ENCODE results near the gene GCGR.

GCGR gene

DNA sequence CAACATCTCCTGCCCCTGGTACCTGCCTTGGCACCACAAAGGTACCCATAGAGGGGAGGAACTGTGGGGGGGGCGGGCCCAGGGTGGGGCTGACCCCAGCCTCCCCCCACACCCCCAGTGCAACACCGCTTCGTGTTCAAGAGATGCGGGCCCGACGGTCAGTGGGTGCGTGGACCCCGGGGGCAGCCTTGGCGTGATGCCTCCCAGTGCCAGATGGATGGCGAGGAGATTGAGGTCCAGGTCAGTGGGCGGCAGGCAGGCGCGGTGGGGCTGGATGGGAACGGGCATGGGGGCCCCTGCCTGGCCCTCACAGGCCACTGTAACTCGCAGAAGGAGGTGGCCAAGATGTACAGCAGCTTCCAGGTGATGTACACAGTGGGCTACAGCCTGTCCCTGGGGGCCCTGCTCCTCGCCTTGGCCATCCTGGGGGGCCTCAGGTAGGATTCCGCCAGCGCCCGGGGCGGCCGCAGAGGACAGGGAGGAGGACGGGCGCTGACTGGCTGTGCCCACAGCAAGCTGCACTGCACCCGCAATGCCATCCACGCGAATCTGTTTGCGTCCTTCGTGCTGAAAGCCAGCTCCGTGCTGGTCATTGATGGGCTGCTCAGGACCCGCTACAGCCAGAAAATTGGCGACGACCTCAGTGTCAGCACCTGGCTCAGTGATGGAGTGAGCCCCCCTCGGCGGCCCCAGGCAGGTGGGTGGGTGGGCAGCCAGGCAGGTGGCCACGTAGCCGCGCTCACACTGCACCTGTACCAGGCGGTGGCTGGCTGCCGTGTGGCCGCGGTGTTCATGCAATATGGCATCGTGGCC, 7.1 kb downstream of the GCGR start:
- Histone ChIP-seq H3K79me2 (ENCODE audit: low read length) (no peaks in the 10 kb centered on the region), H3K27ac (ENCODE audit: low read length) (no peak overlapping the region), H3K4me1 (ENCODE audit: low read length) (no peaks in the 10 kb centered on the region), H3K27me3 (ENCODE audit: low read depth, low read length) (peaks cover 4% of the 10 kb centered on the region; the same call in 1 of the 2 replicates), H3K9me3 (ENCODE audit: insufficient read depth, low read length) (no peaks in the 10 kb centered on the region), H3K4me2 (ENCODE audit: low read length) (no peak overlapping the region), H3K9ac (ENCODE audit: low read length) (no peak overlapping the region), H3K36me3 (replicated peaks; ENCODE audit: low read depth, low read length) (no peaks in the 10 kb centered on the region), H2AFZ (ENCODE audit: low read depth, low read length) (no peak overlapping the region), H3K4me3 (ENCODE audit: low read length) (no peak overlapping the region), H4K20me1 (ENCODE audit: insufficient read depth, low read length) (no peaks in the 10 kb centered on the region)
- TF ChIP-seq EZH2phosphoT487 (IDR thresholded peaks at IDR 0.05; ENCODE audit: low read depth) = no peak
- TF ChIP-seq, protein P1, sequence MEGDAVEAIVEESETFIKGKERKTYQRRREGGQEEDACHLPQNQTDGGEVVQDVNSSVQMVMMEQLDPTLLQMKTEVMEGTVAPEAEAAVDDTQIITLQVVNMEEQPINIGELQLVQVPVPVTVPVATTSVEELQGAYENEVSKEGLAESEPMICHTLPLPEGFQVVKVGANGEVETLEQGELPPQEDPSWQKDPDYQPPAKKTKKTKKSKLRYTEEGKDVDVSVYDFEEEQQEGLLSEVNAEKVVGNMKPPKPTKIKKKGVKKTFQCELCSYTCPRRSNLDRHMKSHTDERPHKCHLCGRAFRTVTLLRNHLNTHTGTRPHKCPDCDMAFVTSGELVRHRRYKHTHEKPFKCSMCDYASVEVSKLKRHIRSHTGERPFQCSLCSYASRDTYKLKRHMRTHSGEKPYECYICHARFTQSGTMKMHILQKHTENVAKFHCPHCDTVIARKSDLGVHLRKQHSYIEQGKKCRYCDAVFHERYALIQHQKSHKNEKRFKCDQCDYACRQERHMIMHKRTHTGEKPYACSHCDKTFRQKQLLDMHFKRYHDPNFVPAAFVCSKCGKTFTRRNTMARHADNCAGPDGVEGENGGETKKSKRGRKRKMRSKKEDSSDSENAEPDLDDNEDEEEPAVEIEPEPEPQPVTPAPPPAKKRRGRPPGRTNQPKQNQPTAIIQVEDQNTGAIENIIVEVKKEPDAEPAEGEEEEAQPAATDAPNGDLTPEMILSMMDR (IDR thresholded peaks at IDR 0.05; ENCODE audit: low read depth, low read length) = no peak

DNA sequence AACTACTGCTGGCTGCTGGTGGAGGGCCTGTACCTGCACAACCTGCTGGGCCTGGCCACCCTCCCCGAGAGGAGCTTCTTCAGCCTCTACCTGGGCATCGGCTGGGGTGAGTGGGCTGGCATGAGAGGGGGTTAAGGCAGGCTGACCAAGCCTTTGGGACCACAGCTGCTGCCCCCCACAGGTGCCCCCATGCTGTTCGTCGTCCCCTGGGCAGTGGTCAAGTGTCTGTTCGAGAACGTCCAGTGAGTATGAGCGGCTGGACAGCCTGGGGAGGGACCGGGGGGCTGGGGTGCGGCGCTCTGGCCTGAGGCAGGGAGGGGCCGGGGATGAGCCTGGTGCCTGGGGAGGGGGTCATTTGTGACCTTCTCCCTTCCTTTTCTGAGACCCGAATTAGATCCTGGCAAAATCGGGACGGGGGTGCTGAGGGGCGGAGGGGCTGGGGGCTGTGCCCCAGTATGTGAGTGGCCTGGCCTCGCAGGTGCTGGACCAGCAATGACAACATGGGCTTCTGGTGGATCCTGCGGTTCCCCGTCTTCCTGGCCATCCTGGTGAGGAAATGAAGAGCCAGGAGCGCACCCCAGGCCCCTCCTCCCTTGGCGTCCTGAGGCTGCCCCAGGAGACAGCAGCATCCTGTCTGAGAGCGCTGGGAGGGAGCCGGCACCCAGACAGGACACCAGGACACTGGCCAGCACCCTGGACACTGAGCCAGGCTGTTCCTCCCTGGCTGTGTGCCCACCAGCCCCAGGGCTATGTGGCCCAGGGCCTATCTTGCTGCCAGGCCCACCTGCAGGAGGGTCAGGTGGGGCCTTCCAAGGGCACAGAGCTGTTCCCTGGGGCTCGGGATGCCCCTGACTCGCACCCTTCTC, 8.0 kb downstream of the GCGR start:
- TF ChIP-seq, protein P1 (IDR thresholded peaks at IDR 0.05; ENCODE audit: low read depth, low read length) = no peak
- no peak for TF ChIP-seq EZH2phosphoT487 (IDR thresholded peaks at IDR 0.05; ENCODE audit: low read depth)
- H3K9ac ChIP-seq (ENCODE audit: low read length) = no peak overlapping the region
- no peak overlapping the region for H3K4me3 ChIP-seq (ENCODE audit: low read length)
- H4K20me1 ChIP-seq (ENCODE audit: insufficient read depth, low read length) = no peaks in the 10 kb centered on the region
- no peaks in the 10 kb centered on the region for H3K4me1 ChIP-seq (ENCODE audit: low read length)
- no peak overlapping the region for H3K27ac ChIP-seq (ENCODE audit: low read length)
- peaks cover 4% of the 10 kb centered on the region; the same call in 1 of the 2 replicates for H3K27me3 ChIP-seq (ENCODE audit: low read depth, low read length)
- H3K4me2 ChIP-seq (ENCODE audit: low read length) = no peak overlapping the region
- no peaks in the 10 kb centered on the region for H3K36me3 ChIP-seq (replicated peaks; ENCODE audit: low read depth, low read length)
- no peak overlapping the region for H2AFZ ChIP-seq (ENCODE audit: low read depth, low read length)
- H3K79me2 ChIP-seq (ENCODE audit: low read length) = no peaks in the 10 kb centered on the region
- no peaks in the 10 kb centered on the region for H3K9me3 ChIP-seq (ENCODE audit: insufficient read depth, low read length)

DNA sequence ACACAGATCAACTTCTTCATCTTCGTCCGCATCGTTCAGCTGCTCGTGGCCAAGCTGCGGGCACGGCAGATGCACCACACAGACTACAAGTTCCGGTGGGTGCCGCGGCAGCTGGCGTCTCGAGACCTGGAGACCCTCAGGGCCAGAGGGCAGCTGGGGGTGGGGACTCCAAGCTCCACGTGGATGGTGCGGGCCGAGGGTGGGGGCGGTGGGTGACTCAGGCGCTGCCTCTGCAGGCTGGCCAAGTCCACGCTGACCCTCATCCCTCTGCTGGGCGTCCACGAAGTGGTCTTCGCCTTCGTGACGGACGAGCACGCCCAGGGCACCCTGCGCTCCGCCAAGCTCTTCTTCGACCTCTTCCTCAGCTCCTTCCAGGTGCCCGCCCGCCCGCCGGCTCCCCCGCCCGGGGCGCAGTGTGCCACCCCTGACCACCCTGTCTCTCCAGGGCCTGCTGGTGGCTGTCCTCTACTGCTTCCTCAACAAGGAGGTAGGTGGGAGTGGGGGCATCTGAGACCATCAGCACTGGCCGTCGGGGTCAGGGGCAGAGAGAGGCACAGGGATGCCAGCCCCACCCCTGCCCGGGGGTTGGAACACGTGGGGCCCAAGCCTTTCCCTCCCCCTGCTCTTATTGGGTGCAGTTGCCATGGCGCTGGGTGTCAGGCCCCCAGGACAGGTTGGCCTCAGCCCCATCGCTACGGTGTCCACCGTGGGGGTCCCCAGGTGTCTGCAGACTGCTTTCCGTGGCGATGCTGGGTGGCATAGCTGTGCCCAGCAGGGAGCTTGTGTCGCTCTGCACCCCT, 8.8 kb downstream of the GCGR start:
- Histone ChIP-seq H3K79me2 (ENCODE audit: low read length) (no peaks in the 10 kb centered on the region), H2AFZ (ENCODE audit: low read depth, low read length) (no peak overlapping the region), H3K36me3 (replicated peaks; ENCODE audit: low read depth, low read length) (no peaks in the 10 kb centered on the region), H3K27ac (ENCODE audit: low read length) (no peak overlapping the region), H4K20me1 (ENCODE audit: insufficient read depth, low read length) (no peaks in the 10 kb centered on the region), H3K4me3 (ENCODE audit: low read length) (no peak overlapping the region), H3K4me2 (ENCODE audit: low read length) (no peak overlapping the region), H3K9ac (ENCODE audit: low read length) (no peak overlapping the region), H3K27me3 (ENCODE audit: low read depth, low read length) (no peaks in the 10 kb centered on the region), H3K4me1 (ENCODE audit: low read length) (no peaks in the 10 kb centered on the region), H3K9me3 (ENCODE audit: insufficient read depth, low read length) (no peaks in the 10 kb centered on the region)
- TF ChIP-seq, protein P1 (IDR thresholded peaks at IDR 0.05; ENCODE audit: low read depth, low read length) = no peak
- no peak for TF ChIP-seq EZH2phosphoT487 (IDR thresholded peaks at IDR 0.05; ENCODE audit: low read depth)
